SJCRH30 (cell line): Measurements from ENCODE around the gene WWOX. TPM values are rescaled to one million over a fixed set of nuclear protein-coding genes. Genes with fewer than 3 reads are reported as not detected.

Experiments used
- DNase-seq, 2 experiments: peaks; one replicate each; pipeline ENCODE4 v3.0.0-alpha.2; 2015 to 2020
- H3K27ac ChIP-seq: fragments of 250-450 bp; sonication (Bioruptor Pico); 2 replicates; pipeline ENCODE4 v1.5.1; 2020; ENCODE audit warnings: mild to moderate bottlenecking, moderate library complexity
- H3K27me3 ChIP-seq: fragments of 250-450 bp; sonication (Bioruptor Pico); 2 replicates; pipeline ENCODE4 v1.5.1; 2020; ENCODE audit warnings: mild to moderate bottlenecking, moderate library complexity
- H3K36me3 ChIP-seq: fragments of 250-450 bp; sonication (Bioruptor Pico); 2 replicates; pipeline ENCODE4 v1.5.1; 2020; ENCODE audit warnings: mild to moderate bottlenecking, moderate library complexity
- H3K4me1 ChIP-seq: fragments of 250-450 bp; sonication (Bioruptor Pico); 2 replicates; pipeline ENCODE4 v1.5.1; 2020; ENCODE audit warnings: mild to moderate bottlenecking, moderate library complexity
- H3K4me3 ChIP-seq: fragments of 250-450 bp; sonication (Bioruptor Pico); 2 replicates; pipeline ENCODE4 v1.5.1; 2020; ENCODE audit warnings: mild to moderate bottlenecking, moderate library complexity
- H3K9me3 ChIP-seq: fragments of 250-450 bp; sonication (Bioruptor Pico); replicated peaks from 2 replicates; pipeline ENCODE4 v1.5.1; 2020; ENCODE audit warnings: mild to moderate bottlenecking, moderate library complexity
- total RNA-seq: library from RNA; depleted of rRNA; stranded (reverse); fragments of >200 nt; shearing (Covaris generic); gene quantifications from 2 replicates; pipeline ENCODE4 v1.2.3, GENCODE V29; 2014

WWOX gene
- total RNA-seq, 1 experiment from 2014 or later = 16.4 TPM

DNA sequence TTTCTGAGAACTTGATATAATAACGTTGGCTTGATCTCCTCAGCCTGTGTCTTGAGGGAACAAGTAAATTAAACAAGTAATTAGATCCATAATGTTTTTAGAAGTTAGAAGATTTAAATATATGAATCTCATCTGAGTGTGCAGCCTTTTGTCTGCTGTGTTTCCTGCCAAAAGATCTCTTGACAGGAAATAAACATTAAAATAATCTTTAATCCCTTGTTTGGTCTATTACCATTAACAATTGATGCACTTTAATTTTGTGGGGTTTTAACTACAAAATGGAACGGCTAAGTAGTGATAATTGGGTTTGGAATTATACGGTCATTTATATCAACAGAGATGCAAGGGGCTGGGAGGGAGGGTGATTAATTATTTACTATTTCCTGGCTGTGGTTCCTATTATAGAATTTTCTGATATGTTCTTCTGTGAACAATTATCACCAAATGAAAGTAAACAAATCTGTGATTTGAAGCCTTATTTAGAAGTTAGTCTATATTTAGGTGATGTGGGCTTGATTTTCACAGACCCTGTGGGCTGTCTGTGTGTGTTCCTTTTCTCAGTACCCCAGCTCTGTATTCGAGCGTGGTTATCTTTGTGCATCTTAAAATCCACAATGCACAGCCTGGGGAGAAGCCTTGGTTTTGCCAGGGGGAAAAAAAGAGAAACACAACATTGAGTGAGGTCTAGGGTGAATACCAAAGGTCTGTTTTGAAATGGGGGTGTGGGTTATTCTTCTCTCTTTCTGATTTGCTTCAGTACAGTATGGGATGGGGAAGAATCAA lies 556.1 kb downstream of the WWOX start:
- H3K4me1 ChIP-seq = no peaks in the 10 kb centered on the region
- H3K27ac ChIP-seq = no peak overlapping the region
- no peak for DNase-seq
- H3K27me3 ChIP-seq = no peaks in the 10 kb centered on the region
- no peaks in the 10 kb centered on the region for H3K36me3 ChIP-seq
- no peak overlapping the region for H3K4me3 ChIP-seq
- no peaks in the 10 kb centered on the region for H3K9me3 ChIP-seq

DNA sequence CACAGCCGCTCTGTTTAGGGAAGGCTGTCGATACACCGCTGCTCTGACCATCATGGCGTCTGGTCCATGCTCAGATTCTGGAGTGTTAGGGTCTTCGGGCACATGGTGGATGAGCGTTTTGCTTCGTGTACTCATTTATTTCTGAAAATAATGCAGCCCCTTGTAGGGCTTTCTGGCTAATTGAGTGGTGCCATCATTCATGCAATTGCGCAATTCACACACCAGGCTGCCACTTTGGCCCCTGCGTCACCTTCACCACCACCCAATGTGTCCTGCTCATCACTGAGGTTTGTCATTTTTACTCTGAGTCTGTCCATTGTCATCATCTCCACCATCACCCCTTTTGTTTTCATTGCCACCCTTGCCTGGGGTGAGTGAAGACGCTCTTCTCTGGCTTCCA lies 557.4 kb downstream of the WWOX start:
- H3K9me3 ChIP-seq = no peaks in the 10 kb centered on the region
- no peak for DNase-seq
- no peaks in the 10 kb centered on the region for H3K4me1 ChIP-seq
- no peak overlapping the region for H3K27ac ChIP-seq
- H3K36me3 ChIP-seq = no peaks in the 10 kb centered on the region
- no peaks in the 10 kb centered on the region for H3K27me3 ChIP-seq
- no peak overlapping the region for H3K4me3 ChIP-seq

DNA sequence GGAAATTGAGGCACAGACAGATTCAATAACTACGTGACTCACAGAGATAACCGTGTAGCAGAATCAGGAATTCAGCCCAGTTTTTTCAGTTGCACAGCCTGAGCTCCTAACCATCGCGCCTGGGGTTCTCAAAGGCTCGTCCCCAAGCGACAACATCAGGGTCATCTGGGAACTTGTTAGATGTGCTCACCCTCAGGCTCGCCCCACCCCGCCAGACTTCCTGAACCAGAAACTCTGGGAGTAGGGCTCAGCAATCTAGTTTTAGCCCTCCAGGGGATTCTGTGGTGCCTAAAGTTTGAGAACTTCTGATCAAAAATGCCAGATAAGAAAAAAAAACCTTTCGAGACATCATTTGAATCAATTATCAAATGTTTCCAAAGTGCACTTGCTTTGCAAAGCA lies 559.8 kb downstream of the WWOX start:
- no peak overlapping the region for H3K27ac ChIP-seq
- no peaks in the 10 kb centered on the region for H3K27me3 ChIP-seq
- H3K9me3 ChIP-seq = no peaks in the 10 kb centered on the region
- no peaks in the 10 kb centered on the region for H3K4me1 ChIP-seq
- H3K36me3 ChIP-seq = no peaks in the 10 kb centered on the region
- no peak overlapping the region for H3K4me3 ChIP-seq
- no peak for DNase-seq

DNA sequence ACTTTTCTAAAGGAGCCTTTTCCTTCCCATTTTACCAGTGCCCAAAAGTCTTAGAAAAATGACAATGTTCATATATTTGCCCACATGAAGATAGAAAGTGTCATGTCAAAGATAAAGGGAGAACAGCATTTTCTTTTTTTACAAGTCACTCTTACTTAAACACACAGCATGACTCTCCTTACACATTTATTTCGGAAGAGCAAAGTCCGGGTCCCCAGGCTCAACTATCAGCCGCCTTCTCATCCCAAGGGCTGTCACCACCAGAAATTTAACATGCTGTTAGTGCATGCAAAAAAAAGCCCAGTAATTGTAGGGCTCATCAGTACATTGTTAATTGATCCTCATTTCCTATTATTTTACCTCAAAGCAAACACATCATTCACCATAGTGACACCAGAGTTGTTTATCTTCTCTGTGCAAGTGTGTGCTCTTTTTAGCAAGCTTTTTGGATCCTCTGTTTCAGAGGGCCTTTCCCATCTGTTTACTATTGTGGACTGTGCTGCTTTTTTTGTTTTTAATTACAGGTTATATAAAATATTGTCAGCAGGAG lies 560.3 kb downstream of the WWOX start:
- Histone ChIP-seq H3K36me3 (no peaks in the 10 kb centered on the region), H3K9me3 (no peaks in the 10 kb centered on the region), H3K4me1 (no peaks in the 10 kb centered on the region), H3K27ac (no peak overlapping the region), H3K27me3 (no peaks in the 10 kb centered on the region), H3K4me3 (no peak overlapping the region)
- DNase-seq = no peak

DNA sequence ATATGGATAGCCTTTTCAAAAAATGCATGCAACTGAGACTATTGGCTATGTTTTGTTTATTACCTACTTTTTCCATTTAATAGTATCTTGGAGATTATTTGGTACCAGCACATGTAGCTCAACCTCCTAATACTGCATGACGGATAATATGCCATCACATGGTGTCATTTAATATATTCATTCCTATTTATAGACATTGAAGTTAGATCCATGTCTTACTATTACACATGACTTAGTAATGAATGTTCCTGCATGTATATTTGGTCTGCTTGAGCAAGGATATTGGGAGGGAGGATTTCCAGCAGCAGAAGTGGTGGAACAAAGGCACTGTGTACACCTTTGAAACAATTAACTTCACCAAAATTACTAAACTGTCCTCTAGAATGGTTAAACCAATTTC lies 561.3 kb downstream of the WWOX start:
- DNase-seq = no peak
- Histone ChIP-seq H3K36me3 (no peaks in the 10 kb centered on the region), H3K4me3 (no peak overlapping the region), H3K4me1 (no peaks in the 10 kb centered on the region), H3K9me3 (no peaks in the 10 kb centered on the region), H3K27me3 (no peaks in the 10 kb centered on the region), H3K27ac (no peak overlapping the region)

DNA sequence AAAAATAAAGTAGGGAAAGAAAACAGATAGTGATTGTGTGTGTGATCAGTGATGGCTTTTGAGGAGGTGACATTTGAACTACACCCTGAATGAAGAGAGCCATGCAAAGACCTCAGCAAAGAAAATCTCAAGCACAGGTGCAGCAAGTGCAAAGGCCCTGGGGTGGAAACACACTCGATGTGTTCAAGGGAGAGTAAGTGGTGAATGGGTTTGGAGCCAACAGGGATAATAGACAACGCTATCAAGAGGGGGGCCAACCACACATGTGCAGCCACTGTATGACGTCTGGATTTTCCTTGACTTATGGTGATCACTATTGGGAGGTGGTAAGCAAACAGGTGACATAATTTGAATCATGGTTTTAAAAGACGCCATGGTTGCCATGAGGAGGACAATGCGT lies 564.2 kb downstream of the WWOX start:
- DNase-seq = no peak
- Histone ChIP-seq H3K4me1 (no peaks in the 10 kb centered on the region), H3K27ac (no peak overlapping the region), H3K27me3 (no peaks in the 10 kb centered on the region), H3K9me3 (no peaks in the 10 kb centered on the region), H3K4me3 (no peak overlapping the region), H3K36me3 (no peaks in the 10 kb centered on the region)

DNA sequence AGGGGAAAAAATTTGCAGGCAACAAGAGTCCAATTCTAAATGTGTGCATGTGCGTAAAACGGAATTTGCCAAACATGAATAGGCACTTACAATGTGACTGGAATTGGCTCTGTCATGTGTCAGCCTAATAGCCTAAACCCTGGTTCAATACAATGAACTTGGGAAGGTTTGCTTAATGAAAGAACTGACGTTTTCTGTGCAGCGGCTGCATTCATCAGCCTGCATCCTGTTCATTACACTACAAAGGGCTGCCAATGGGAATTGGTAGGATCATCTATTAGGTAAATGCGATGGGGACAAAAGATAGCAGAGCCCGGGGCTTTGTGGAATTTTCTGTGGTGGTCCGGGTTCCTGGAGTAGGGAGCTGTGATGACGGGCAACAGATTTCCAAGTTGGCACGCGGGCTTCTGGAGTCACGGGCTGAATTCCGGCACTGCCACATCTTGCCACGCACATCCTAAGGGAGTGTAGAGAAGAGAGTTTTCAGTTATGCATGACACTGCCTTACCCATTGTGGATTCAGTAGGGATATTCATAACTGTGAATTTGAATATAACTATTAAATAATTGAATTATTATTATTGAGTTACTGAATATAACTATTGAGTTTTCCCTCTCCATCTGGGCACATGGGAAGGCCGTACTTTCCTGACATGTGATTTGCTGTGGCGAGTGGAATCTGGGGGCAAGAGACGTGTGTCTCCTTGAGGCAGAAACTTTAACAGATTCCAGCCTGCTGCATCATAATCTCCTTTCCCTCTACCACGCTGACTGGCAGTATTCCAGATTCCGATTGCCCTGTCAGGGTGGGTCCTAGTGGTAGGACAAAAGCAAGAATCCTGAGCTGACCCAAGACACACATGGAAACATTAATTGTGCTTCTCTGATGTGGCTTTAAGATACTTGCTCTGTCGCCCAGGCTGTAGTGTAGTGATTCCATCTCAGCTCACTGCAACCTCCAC lies 565.6 kb downstream of the WWOX start:
- Histone ChIP-seq H3K27me3 (no peaks in the 10 kb centered on the region), H3K9me3 (no peaks in the 10 kb centered on the region), H3K4me3 (no peak overlapping the region), H3K4me1 (no peaks in the 10 kb centered on the region), H3K27ac (no peak overlapping the region), H3K36me3 (no peaks in the 10 kb centered on the region)
- DNase-seq = no peak

DNA sequence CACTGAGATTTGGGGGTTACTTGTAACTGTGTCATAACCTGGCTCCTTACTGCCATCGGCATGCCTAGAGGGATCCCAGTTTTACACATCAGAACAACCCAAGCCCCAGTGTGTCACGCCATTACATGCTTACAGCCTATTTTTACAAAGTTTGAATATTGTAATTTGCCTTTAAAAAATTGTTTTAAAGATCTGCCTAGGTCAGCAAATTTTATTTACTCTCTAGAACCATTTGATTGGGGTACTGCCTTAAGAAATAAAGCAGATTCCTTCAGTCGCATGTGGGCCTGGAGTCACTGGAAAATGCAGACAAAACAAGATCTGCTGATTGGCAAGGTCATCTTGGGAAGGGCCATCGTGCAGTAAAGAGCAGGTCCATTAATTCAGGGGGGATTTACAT lies 566.9 kb downstream of the WWOX start:
- Histone ChIP-seq H3K27ac (no peak overlapping the region), H3K4me1 (no peaks in the 10 kb centered on the region), H3K4me3 (no peak overlapping the region), H3K27me3 (no peaks in the 10 kb centered on the region), H3K36me3 (no peaks in the 10 kb centered on the region), H3K9me3 (no peaks in the 10 kb centered on the region)
- DNase-seq = no peak

DNA sequence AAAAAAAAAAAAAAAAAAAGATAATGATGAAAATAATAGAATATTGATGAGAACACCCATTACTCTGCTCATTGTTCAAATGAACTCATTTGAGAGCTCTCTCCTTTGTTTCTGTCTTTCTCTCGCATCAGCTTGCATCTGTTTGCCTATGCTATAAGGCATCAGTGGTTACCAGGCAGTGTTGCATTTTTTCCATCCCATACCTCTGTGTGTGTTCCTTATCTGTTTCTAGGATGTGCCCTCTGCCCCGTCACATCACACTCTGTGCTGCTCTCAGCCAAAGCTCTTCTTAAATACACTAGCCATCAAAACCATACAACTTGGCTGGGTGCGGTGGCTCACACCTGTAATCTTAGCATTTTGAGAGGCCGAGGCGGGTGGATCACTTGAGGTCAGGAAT lies 568.2 kb downstream of the WWOX start:
- Histone ChIP-seq H3K27me3 (no peaks in the 10 kb centered on the region), H3K9me3 (no peaks in the 10 kb centered on the region), H3K36me3 (no peaks in the 10 kb centered on the region), H3K4me1 (no peaks in the 10 kb centered on the region), H3K27ac (no peak overlapping the region), H3K4me3 (no peak overlapping the region)
- DNase-seq = no peak

DNA sequence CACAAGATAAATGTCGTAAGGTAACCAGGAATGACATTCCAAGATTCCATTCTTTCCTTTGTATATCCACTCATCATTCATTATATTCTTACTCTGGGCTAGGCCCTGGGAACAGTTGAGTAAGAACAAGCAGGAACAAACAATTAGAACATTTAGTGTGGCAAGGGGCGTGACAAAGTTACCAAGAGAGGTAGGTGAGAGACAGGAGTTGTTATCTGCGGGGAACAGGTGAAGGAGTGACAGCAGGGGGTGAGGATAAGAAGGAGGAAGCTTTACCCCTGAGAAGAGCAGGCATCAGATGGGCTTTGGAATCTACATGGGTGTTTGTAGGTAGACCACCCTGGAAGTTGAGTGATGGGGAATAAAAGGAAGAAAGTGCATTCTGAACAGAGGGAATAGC lies 568.9 kb downstream of the WWOX start:
- no peaks in the 10 kb centered on the region for H3K9me3 ChIP-seq
- no peak overlapping the region for H3K27ac ChIP-seq
- H3K4me1 ChIP-seq = no peaks in the 10 kb centered on the region
- no peak overlapping the region for H3K4me3 ChIP-seq
- no peaks in the 10 kb centered on the region for H3K27me3 ChIP-seq
- DNase-seq = no peak
- no peaks in the 10 kb centered on the region for H3K36me3 ChIP-seq

DNA sequence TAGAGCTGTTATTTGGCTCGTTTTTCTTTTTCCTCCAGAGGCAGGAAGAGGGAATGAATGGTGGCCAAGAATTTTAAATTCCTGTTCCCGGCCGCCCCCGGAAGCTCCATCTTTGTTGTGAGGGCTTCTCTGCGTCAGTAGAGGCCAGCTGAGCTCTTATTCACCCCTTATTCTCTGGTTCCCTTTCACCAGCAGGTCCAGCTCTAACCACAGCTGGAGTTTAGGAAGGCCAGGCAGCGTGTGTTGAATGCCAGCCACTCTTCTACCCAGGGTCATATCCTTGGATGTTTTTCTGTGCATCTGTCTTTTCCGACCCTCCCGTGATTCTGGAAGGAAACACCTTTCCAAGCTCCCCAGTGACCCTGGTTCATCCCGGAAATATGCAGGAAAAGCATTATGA lies 570.5 kb downstream of the WWOX start:
- Histone ChIP-seq H3K27me3 (no peaks in the 10 kb centered on the region), H3K36me3 (no peaks in the 10 kb centered on the region), H3K27ac (no peak overlapping the region), H3K4me1 (no peaks in the 10 kb centered on the region), H3K9me3 (no peaks in the 10 kb centered on the region), H3K4me3 (no peak overlapping the region)
- DNase-seq = no peak

DNA sequence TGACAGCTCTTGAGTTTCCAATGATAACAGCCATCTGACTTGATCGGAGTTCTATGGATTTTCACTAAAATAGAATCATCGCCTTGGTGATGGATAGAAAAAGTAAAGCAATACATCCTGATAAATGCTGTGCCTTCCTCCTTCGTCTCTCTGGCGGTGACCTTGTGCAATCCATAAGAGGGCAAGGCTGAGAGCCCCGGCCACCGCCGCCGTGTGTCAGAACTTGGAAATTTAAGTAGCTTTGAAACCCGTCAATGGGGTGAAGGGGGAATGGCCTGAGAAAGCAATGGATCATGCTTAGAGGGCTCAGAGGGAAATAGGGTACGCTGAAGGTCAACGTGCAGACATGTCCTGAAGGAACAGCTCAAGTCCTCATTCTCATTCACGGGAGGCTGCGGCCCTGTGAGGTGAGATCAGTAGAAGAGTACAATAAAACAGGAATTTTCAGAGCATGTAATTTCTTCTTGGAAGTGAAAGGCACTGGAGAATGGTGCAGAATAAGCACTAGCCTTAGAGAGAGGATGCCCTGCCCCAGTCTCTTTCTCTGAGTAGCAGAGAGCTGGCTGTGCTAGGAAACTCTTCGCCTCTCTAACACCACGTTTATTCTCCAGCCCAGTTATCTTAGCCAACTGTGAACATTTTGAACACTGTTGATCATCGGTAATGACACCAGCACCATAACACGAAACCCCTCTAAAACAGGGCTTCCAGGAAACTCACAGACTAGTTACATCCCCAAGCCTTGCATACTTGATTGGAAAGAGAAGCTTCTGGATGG lies 573.5 kb downstream of the WWOX start:
- no peaks in the 10 kb centered on the region for H3K4me1 ChIP-seq
- no peak overlapping the region for H3K4me3 ChIP-seq
- no peaks in the 10 kb centered on the region for H3K36me3 ChIP-seq
- H3K9me3 ChIP-seq = no peaks in the 10 kb centered on the region
- DNase-seq = no peak
- H3K27me3 ChIP-seq = no peaks in the 10 kb centered on the region
- H3K27ac ChIP-seq = no peak overlapping the region

DNA sequence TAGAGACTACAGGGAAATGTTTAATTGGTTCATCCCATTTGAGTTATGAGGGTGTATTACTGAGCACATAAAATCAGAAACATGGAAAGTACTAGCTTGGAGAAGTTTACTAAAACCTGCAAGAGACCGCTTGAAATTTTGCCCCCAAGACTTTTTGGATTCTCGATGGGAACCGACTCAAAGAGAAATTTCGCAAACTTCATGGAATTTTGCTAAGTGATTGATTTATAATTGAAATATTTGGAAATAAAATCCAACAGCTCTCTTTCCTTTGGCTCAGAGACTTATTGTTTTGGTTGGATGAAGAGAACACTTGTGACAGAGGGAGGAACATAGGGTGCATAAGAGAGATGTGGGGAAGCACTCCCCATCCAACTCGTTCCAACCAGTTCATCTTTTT lies 574.4 kb downstream of the WWOX start:
- Histone ChIP-seq H3K9me3 (no peaks in the 10 kb centered on the region), H3K27me3 (no peaks in the 10 kb centered on the region), H3K4me1 (no peaks in the 10 kb centered on the region), H3K4me3 (no peak overlapping the region), H3K36me3 (no peaks in the 10 kb centered on the region), H3K27ac (no peak overlapping the region)
- no peak for DNase-seq

DNA sequence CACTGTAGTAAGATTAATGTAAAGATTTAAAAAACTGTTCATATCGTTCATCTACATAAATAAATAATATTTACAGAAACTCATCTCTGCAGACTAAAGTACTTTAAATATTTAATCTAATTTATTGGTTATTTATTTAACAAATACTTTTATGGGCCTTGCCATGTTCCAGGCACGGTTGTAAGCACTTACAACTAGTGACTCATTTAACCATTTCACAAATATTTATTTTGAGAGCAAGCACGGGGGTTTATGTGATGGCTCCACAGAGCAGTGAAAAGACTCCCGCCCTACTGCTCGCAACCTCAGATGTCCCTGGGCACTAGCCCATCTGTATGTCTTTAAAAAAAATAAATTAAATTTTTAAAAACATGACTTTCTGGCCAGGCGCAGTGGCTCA lies 575.9 kb downstream of the WWOX start:
- no peaks in the 10 kb centered on the region for H3K4me1 ChIP-seq
- H3K9me3 ChIP-seq = no peaks in the 10 kb centered on the region
- no peaks in the 10 kb centered on the region for H3K36me3 ChIP-seq
- no peak overlapping the region for H3K27ac ChIP-seq
- no peak for DNase-seq
- no peak overlapping the region for H3K4me3 ChIP-seq
- no peaks in the 10 kb centered on the region for H3K27me3 ChIP-seq
